K562 (cell line): ENCODE measurements around the gene TFRC. TPM values are rescaled to one million over a fixed set of nuclear protein-coding genes. Genes with fewer than 3 reads are reported as not detected.

Experiments
- ARNT ChIP-seq, 2 experiments: fragments of 450-650 bp; IDR thresholded peaks; 2 replicates each; pipeline ENCODE4 v1.6.1; 2016; ENCODE audit warnings: mild to moderate bottlenecking in 1 of 2
- EP400 ChIP-seq: fragments of 450-650 bp; IDR thresholded peaks from 2 replicates; pipeline ENCODE4 v1.6.1; 2017; ENCODE audit warnings: antibody characterized with exemption, mild to moderate bottlenecking, moderate library complexity
- FOXK1 ChIP-seq: sonication (generic); formaldehyde crosslinking; IDR thresholded peaks from 2 replicates; pipeline ENCODE4 v1.8.0; 2022; ENCODE audit warnings: missing genetic modification reagents, mild to moderate bottlenecking, borderline replicate concordance
- FOXK2 ChIP-seq, 2 experiments: fragments of 450-650 bp; IDR thresholded peaks in 1 of 2; conservative IDR thresholded peaks in 1 of 2; 2 replicates each; pipeline ENCODE4 v1.6.1; 2016; ENCODE audit warnings: low read depth in 2 of 2, mild to moderate bottlenecking in 1 of 2
- HDAC2 ChIP-seq: fragments of 450-650 bp; IDR thresholded peaks from 2 replicates; pipeline ENCODE4 v1.6.1; 2016; ENCODE audit warnings: mild to moderate bottlenecking
- HEY1 ChIP-seq: fragments of 250-450 bp; sonication (Bioruptor Pico); IDR thresholded peaks from 2 replicates; pipeline ENCODE4 v1.5.0; 2020; ENCODE audit warnings: mild to moderate bottlenecking, moderate library complexity, borderline replicate concordance
- HSF4 ChIP-seq: fragments of 250-450 bp; sonication (Bioruptor Pico); IDR thresholded peaks from 2 replicates; pipeline ENCODE4 v2.1.2; 2022; ENCODE audit warnings: mild to moderate bottlenecking, moderate library complexity, borderline replicate concordance
- MCM2 ChIP-seq: fragments of 450-650 bp; IDR thresholded peaks from 2 replicates; pipeline ENCODE4 v1.6.1; 2017; ENCODE audit warnings: low read depth, mild to moderate bottlenecking
- MECOM ChIP-seq: fragments of 250-450 bp; sonication (Bioruptor Pico); IDR thresholded peaks from 2 replicates; pipeline ENCODE4 v1.8.0; 2022; ENCODE audit warnings: inconsistent platforms
- NFYB ChIP-seq: IDR thresholded peaks from 2 replicates; pipeline ENCODE4 v1.6.1; 2011; ENCODE audit warnings: mild to moderate bottlenecking, moderate library complexity; ENCODE audit not compliant: insufficient read length; ENCODE audit errors: extremely low read depth
- PML ChIP-seq: IDR thresholded peaks from 2 replicates; pipeline ENCODE4 v1.6.1; 2012; ENCODE audit warnings: low read length, inconsistent platforms
- POLR2AphosphoS2 ChIP-seq: IDR thresholded peaks from 2 replicates; pipeline ENCODE4 v1.6.1; 2012; ENCODE audit warnings: low read length, improper control_type of control experiment
- RFX7 ChIP-seq: fragments of 250-450 bp; sonication (Bioruptor Pico); IDR thresholded peaks from 2 replicates; pipeline ENCODE4 v1.5.1; 2021; ENCODE audit warnings: mild to moderate bottlenecking
- SMAD2 ChIP-seq: fragments of 150-350 bp; IDR thresholded peaks from 2 replicates; pipeline ENCODE4 v1.6.1; 2014; ENCODE audit warnings: low read depth, mild to moderate bottlenecking, low read length
- STAT6 ChIP-seq: sonication (generic); formaldehyde crosslinking; IDR thresholded peaks from 2 replicates; pipeline ENCODE4 v1.8.1; 2023; ENCODE audit warnings: mild to moderate bottlenecking, missing genetic modification reagents
- TAF1 ChIP-seq: IDR thresholded peaks from 2 replicates; pipeline ENCODE4 v1.6.1; 2011; ENCODE audit warnings: mild to moderate bottlenecking, low read length, moderate library complexity; ENCODE audit not compliant: insufficient read depth, control insufficient read depth, severe bottlenecking; ENCODE audit errors: extremely low read depth
- TEAD1 ChIP-seq, 2 experiments: fragments of 450-650 bp in 1 of 2; sonication (generic) in 1 of 2; formaldehyde crosslinking; IDR thresholded peaks; 2 replicates each; pipeline versions ENCODE4 v1.4.0 to v1.8.0; 2020 to 2022; ENCODE audit warnings: mild to moderate bottlenecking in 2 of 2, missing genetic modification reagents in 1 of 2
- WHSC1 ChIP-seq: IDR thresholded peaks from one replicate; pipeline ENCODE4 v1.6.1; 2012; ENCODE audit warnings: low read length, control low read depth, inconsistent platforms
- ZC3H8 ChIP-seq: fragments of 450-650 bp; IDR thresholded peaks from 2 replicates; pipeline ENCODE4 v1.6.1; 2017
- ZNF12 ChIP-seq: sonication (generic); formaldehyde crosslinking; IDR thresholded peaks from 2 replicates; pipeline ENCODE4 v1.4.0; 2020; ENCODE audit warnings: mild to moderate bottlenecking, missing genetic modification reagents
- ZNF175 ChIP-seq: fragments of 200-800 bp; sonication (Bioruptor generic); IDR thresholded peaks from 2 replicates; pipeline ENCODE4 v1.6.1; 2016; ENCODE audit warnings: low read depth, mild to moderate bottlenecking, missing genetic modification characterization, missing compliant biosample characterization
- ZNF224 ChIP-seq: sonication (generic); formaldehyde crosslinking; IDR thresholded peaks from 2 replicates; pipeline ENCODE4 v1.8.0; 2022; ENCODE audit warnings: mild to moderate bottlenecking, missing genetic modification reagents
- ZNF3 ChIP-seq: fragments of 250-450 bp; sonication (Bioruptor Pico); IDR thresholded peaks from 2 replicates; pipeline ENCODE4 v1.5.0; 2021; ENCODE audit warnings: mild to moderate bottlenecking, moderate library complexity
- ZNF384 ChIP-seq: IDR thresholded peaks from 2 replicates; pipeline ENCODE4 v1.6.1; 2012; ENCODE audit warnings: low read depth, low read length, improper control_type of control experiment
- ZNF444 ChIP-seq: fragments of 250-450 bp; sonication (Bioruptor Pico); IDR thresholded peaks from 2 replicates; pipeline ENCODE4 v1.4.0; 2020; ENCODE audit warnings: mild to moderate bottlenecking, moderate library complexity
- ZNF699 ChIP-seq: fragments of 250-450 bp; sonication (Bioruptor Pico); IDR thresholded peaks from 2 replicates; pipeline ENCODE4 v1.8.0; 2021; ENCODE audit warnings: mild to moderate bottlenecking, moderate library complexity; ENCODE audit not compliant: insufficient replicate concordance
- polyA plus RNA-seq, 8 experiments: library from polyadenylated mRNA; depleted of rRNA in 4 of 8; stranded (reverse) in 5 of 8; unstranded in 3 of 8; fragments of >200 nt; fragmentation: Nextera tagmentation in 2 of 8; fragmentation: Illumina TruSeq in 1 of 8; extraction: Ambion mirVana in 2 of 8; extraction: Trizol in 1 of 8; gene quantifications; 2 replicates each; pipeline versions ENCODE4 v1.2.1 to v1.2.3, GENCODE V29; 2011 to 2014; ENCODE audit warnings: inconsistent platforms in 1 of 8, missing spikeins in 1 of 8
- total RNA-seq, 7 experiments: library from RNA; depleted of rRNA in 6 of 7; stranded (reverse); fragments of >200 nt in 6 of 7; fragmentation: Illumina TruSeq in 2 of 7; extraction: Trizol in 2 of 7; gene quantifications; 2 replicates each; pipeline versions ENCODE4 v1.2.1 to v1.2.3, GENCODE V29; 2011 to 2021; ENCODE audit warnings: low replicate concordance in 1 of 7
- TF ChIP-seq, protein P1 (sequence below): fragments of 250-450 bp; sonication (Bioruptor Pico); IDR thresholded peaks from 2 replicates; pipeline ENCODE4 v1.4.0; 2020

The TFRC gene
- total and polyA plus RNA-seq, 9 of the 15 experiments (the other 6 are each of a cell fraction or from before 2014, with no cell fraction given), result 149 to 679 (median 332) TPM

DNA sequence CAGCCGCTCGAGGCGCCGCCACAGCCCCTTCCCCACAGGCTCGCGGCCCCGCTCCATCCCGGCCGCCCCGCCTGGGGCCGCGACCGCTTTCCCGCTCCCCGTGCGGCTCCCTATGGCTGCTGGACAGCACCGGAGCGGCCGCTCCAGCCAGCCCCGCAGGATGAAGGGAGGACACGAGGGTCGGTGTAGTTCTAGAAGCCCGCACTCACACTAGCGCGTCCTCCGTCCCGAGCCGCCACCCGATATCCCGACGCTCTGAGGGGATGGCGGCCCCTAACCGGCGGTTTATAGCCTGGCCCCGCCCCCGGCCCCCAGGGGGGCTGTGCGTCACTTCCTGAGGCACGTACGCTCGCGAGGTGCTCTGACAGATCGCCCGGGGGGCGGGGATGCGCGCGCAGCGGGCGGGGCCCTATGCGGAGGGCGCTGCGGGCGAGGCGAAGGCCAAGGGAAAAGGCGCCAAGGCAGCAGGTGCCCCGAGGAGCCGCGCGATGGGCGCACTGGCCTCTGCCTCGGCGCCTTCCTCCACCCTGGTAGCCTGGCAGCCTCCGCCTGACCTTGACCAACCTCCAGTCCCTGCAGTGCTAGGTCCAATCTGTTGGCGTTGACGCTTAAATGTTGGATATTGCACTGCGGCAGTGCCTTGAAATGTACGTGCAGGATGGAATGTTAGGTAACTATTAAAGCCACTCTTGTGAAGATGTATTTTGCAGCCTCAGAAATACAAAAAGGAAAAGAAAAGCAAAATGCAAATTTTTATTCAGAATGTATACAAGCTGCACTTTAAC, at the start of gene TFRC (continued):
- no peak for TF ChIP-seq RFX7 (CRISPR knock-in tag)
- TF ChIP-seq ZNF12, result no peak
- no peak for TF ChIP-seq ZNF444 (CRISPR knock-in tag)
- TF ChIP-seq POLR2AphosphoS2, result no peak
- TF ChIP-seq FOXK1 (CRISPR knock-in tag), result peak; percentile 86; the same call in 1 of the 2 replicates
- TF ChIP-seq HEY1 (CRISPR knock-in tag), result 0 out of 2 replicates have a peak, but pooled peaks have one; percentile 16
- peak; percentile 7 to 90; a peak in 2 of 4 replicates for TF ChIP-seq TEAD1 (CRISPR knock-in tag; IDR thresholded peaks at IDR 0.05)
- TF ChIP-seq STAT6 (CRISPR knock-in tag), result no peak; the same call in 1 of the 2 replicates
- no peak for TF ChIP-seq SMAD2
- TF ChIP-seq ARNT (IDR thresholded peaks at IDR 0.05), result no peak; a peak in 1 of 4 replicates
- TF ChIP-seq MECOM, result no peak
- no peak for TF ChIP-seq ZNF3 (CRISPR knock-in tag)
- TF ChIP-seq HDAC2, result peak; percentile 38; the same call in 1 of the 2 replicates
- TF ChIP-seq EP400, result peak; percentile 65; the same call in 1 of the 2 replicates
- no peak for TF ChIP-seq NFYB
- TF ChIP-seq PML, result peak; percentile 96
- TF ChIP-seq MCM2, result no peak
- TF ChIP-seq, protein P1, sequence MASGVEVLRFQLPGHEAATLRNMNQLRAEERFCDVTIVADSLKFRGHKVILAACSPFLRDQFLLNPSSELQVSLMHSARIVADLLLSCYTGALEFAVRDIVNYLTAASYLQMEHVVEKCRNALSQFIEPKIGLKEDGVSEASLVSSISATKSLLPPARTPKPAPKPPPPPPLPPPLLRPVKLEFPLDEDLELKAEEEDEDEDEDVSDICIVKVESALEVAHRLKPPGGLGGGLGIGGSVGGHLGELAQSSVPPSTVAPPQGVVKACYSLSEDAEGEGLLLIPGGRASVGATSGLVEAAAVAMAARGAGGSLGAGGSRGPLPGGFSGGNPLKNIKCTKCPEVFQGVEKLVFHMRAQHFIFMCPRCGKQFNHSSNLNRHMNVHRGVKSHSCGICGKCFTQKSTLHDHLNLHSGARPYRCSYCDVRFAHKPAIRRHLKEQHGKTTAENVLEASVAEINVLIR (CRISPR knock-in tag), result peak; percentile 93
- TF ChIP-seq ZC3H8, result no peak
- no peak for TF ChIP-seq HSF4
- TF ChIP-seq ZNF175 (CRISPR knock-in tag), result no peak
- peak; percentile 99 for TF ChIP-seq TAF1
- TF ChIP-seq FOXK2 (conservative IDR thresholded peaks at IDR 0.05 in 1 of 2, IDR thresholded peaks at IDR 0.05 in 1 of 2; ENCODE audit: low read depth in 2 of 2), result peak in 1 of 2 experiments; percentile 45; a peak in 1 of 4 replicates
- TF ChIP-seq WHSC1, result no peak
- no peak for TF ChIP-seq ZNF699 (CRISPR knock-in tag)
- TF ChIP-seq ZNF224 (CRISPR knock-in tag), result peak; percentile 59; the same call in 1 of the 2 replicates
- TF ChIP-seq ZNF384, result 0 out of 2 replicates have a peak, but pooled peaks have one; percentile 9
